ENCODE data around the gene THSD1.
"Not testable (repeated sequence)": the region's sequence is repeated elsewhere in the genome, so short reads cannot be mapped to it uniquely, and the experiment has no call there.

THSD1 gene

GRCh38 chr13:52356327-52356726 lies 49.6 kb downstream of the THSD1 start:
- DNase-seq (ENCODE audit: low read depth) = peak; percentile 58

- peak; percentile 73 for DNase-seq (ENCODE audit: low read depth)
Observed at GRCh38 chr13:52353193-52353592, 52.8 kb downstream of the THSD1 start.

DNA sequence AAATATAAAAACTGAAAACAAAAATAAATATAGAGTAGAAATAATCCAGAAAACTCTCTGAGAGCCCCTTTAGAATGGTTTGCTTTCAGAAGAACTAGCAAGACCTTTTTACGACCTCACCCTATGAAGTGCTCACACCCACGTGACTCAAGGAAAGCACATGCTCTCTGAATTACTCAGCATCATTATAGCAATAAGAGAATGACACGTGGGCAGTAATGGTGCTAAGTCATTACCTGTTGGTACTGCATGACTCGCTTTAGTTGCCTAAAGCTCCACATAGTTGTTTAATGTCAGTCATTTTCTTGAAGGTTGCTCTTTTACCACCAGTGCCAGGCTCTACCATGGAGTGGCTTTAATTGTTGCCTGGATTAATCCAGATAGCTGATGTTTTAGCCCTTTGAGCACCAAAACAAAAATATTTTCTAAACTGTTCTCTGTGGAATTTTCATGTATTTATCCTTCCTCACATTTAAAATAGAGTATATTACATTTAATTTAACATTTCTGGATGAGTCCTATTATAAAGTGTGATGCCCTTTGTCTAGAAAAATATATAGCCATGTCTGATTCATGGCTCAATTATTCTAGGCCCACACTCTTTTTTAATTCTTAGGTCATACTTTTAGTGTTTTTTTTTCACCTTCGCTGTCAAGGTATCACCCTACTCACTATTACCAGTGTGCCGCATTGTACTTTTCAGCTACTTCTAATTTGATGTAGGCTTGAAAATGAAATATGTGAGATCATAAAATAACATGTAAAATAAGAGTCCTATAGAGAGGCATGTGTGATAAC lies 56.8 kb downstream of the THSD1 start:
- DNase-seq (ENCODE audit: low read depth) = peak; percentile 80

GRCh38 chr13:52348071-52348470 lies 57.9 kb downstream of the THSD1 start:
- peak; percentile 91 for DNase-seq (ENCODE audit: low read depth)

GRCh38 chr13:52345631-52346251 lies 60.2 kb downstream of the THSD1 start:
- DNase-seq (ENCODE audit: low read depth) = peak; percentile 64

DNA sequence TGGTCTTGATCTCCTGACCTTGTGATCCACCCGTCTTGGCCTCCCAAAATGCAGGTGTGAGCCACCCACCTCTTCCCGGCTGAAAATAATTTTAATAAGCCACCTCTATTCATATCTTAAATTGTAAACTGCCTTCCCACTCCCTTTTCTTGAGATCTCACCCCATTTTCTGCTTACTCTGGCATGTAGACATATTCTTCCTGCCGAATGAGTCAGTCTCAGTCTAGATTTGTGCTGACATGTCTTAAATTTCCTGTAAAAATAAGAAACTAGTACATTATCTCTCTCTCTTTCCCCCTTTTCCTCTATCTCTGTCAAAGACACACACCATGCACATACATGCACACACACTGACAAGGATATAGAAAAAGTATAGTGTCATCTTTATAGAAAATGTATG lies 60.9 kb downstream of the THSD1 start:
- DNase-seq (ENCODE audit: low read depth) = peak; percentile 35

- DNase-seq (ENCODE audit: low read depth) = no peak
Observed at GRCh38 chr13:52344108-52344507, 61.9 kb downstream of the THSD1 start.

DNA sequence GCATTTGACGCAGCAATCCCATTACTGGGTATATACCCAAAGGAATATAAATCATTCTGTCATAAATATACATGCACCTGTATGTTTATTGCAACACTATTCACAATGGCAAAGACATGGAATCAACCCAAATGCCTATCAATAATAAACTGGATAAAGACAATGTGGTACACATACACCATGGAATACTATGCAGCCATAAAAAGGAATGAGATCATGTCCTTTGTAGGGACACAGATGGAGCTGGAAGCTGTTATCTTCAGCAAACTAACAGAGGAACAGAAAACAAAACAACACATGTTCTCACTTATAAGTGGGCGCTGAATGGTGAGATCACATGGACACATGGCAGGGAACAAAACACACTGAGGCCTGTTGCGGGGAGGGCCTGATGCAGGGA lies 63.8 kb downstream of the THSD1 start:
- not testable (repeated sequence) for DNase-seq (ENCODE audit: low read depth)

DNA sequence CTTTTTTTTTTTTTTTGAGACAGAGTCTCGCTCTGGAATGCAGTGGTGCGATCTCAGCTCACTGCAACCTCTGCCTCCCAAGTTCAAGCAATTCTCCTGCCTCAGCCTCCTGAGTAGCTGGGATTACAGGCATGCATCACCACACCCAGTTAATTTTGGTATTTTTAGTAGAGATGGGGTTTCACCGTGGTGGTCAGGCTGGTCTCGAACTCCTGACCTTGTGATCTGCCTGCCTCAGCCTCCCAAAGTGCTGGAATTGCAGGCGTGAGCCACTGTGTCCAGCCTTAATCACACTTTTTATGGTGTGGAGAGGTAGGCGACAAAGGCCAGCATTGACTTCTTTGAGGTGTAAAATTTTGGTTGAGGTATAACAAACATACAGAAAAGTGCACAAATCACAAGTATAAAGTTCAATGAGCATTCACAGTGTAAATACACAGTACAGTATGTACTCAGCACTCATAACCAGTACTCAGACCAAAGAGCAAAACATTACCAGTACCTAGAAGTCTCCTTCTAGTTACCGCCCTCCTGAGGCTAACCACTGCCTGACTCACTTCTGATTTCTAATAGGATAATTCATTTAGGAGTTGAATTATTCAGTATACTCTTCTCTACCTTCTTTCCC lies 68.0 kb downstream of the THSD1 start:
- not testable (repeated sequence) for DNase-seq (ENCODE audit: low read depth)

DNA sequence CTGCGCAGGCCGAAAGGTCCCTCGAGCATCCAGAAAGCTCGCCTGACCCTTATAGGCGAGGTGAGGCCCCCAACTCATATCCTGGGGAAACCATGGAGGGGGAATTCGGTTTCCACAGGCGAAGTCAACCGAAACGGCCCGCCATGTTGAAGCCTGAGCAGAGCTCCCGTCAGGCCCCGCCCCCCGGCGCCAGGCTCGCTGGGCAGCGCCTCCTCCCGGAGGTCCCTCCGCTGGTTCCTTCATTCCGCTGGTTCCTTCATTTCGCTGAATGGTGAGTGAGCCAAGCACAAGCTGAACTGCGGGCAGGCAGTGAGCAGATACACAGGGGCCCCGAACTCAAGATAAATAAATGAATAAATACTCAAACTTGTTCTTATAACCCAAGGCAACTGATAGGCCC lies 71.9 kb downstream of the THSD1 start:
- DNase-seq (ENCODE audit: low read depth) = not testable (repeated sequence)

- DNase-seq (ENCODE audit: low read depth) = not testable (repeated sequence)
Observed at GRCh38 chr13:52331844-52332243, 74.1 kb downstream of the THSD1 start.

Measured in EH (cell line).